IMR-90 (cell line): Measurements from ENCODE around the gene RNF144A. TPM values are rescaled to one million over a fixed set of nuclear protein-coding genes. Genes with fewer than 3 reads are reported as not detected.

Source experiments
- ATAC-seq: fragments of 200-7000 bp; cut with Tn5 transposase; 2 replicates; pipeline ENCODE4 v1.9.1; 2020; ENCODE audit warnings: low read depth, mild to moderate bottlenecking, moderate library complexity
- BruUV-seq: library from RNA; stranded (reverse); fragments of 400-500 nt; replicated peaks from 2 replicates; lab custom pipeline; 2021; lab: Mats Ljungman, UMichigan
- CTCF ChIA-PET: fragments of 300-600 bp; formaldehyde crosslinking; extraction: SDS; loops from one replicate; lab custom pipeline; 2021; ENCODE audit warnings: antibody characterized with exemption; lab: Yijun Ruan, JAX
- POLR2A ChIA-PET: fragments of 300-600 bp; sonication (Branson Sonifier 250); formaldehyde crosslinking; loops from one replicate; lab custom pipeline; 2022; ENCODE audit warnings: antibody characterized with exemption; ENCODE audit not compliant: unreplicated experiment; lab: Charles Lee
- DNase-seq: peaks from one replicate; pipeline ENCODE4 v3.0.0; 2013
- H2AFZ ChIP-seq: replicated peaks from 2 replicates; pipeline ENCODE3; 2013; ENCODE audit warnings: low read length, mild to moderate bottlenecking; ENCODE audit not compliant: poor library complexity
- H2AK5ac ChIP-seq: 2 replicates; pipeline ENCODE4 v1.6.1; 2013; ENCODE audit warnings: low read depth, low read length, inconsistent platforms
- H2AK9ac ChIP-seq: replicated peaks from 2 replicates; pipeline ENCODE3; 2013; ENCODE audit warnings: mild to moderate bottlenecking, low read depth, low read length, moderate library complexity; ENCODE audit not compliant: poor library complexity
- H2BK120ac ChIP-seq: 2 replicates; pipeline ENCODE4 v1.6.1; 2013; ENCODE audit warnings: low read depth, low read length, inconsistent platforms
- H2BK15ac ChIP-seq: 3 replicates; pipeline ENCODE4 v1.6.1; 2013; ENCODE audit warnings: low read depth, low read length, inconsistent platforms
- H2BK20ac ChIP-seq: 2 replicates; pipeline ENCODE4 v1.6.1; 2013; ENCODE audit warnings: low read depth, mild to moderate bottlenecking, inconsistent platforms, low read length, moderate library complexity
- H2BK5ac ChIP-seq: 2 replicates; pipeline ENCODE4 v1.6.1; 2013; ENCODE audit warnings: mild to moderate bottlenecking, low read depth, low read length, inconsistent platforms; ENCODE audit not compliant: poor library complexity, severe bottlenecking
- H3K14ac ChIP-seq: replicated peaks from 2 replicates; pipeline ENCODE4 v1.6.1; 2013; ENCODE audit warnings: low read depth, low read length, inconsistent platforms
- H3K18ac ChIP-seq: 2 replicates; pipeline ENCODE4 v1.6.1; 2013; ENCODE audit warnings: low read depth, low read length, control low read depth
- H3K23ac ChIP-seq: 2 replicates; pipeline ENCODE4 v1.6.1; 2013; ENCODE audit warnings: low read depth, low read length, inconsistent platforms
- H3K27ac ChIP-seq: 2 replicates; pipeline ENCODE4 v1.5.1; 2013; ENCODE audit warnings: mild to moderate bottlenecking, control low read depth, low read length; ENCODE audit not compliant: insufficient read depth
- H3K27me3 ChIP-seq: 2 replicates; pipeline ENCODE4 v1.6.1; 2013; ENCODE audit warnings: low read length; ENCODE audit not compliant: control insufficient read depth, insufficient read depth
- H3K36me3 ChIP-seq: 2 replicates; pipeline ENCODE4 v1.6.1; 2013; ENCODE audit warnings: low read length, mixed read lengths; ENCODE audit not compliant: control insufficient read depth, insufficient read depth
- H3K4ac ChIP-seq: 2 replicates; pipeline ENCODE4 v1.6.1; 2013; ENCODE audit warnings: low read depth, low read length, inconsistent platforms
- H3K4me1 ChIP-seq: 2 replicates; pipeline ENCODE4 v1.6.1; 2013; ENCODE audit warnings: low read length, mixed read lengths; ENCODE audit not compliant: control insufficient read depth, insufficient read depth
- H3K4me2 ChIP-seq: 2 replicates; pipeline ENCODE4 v1.6.1; 2013; ENCODE audit warnings: low read depth, mild to moderate bottlenecking, control low read depth, low read length, moderate library complexity
- H3K4me3 ChIP-seq: 2 replicates; pipeline ENCODE4 v1.5.1; 2013; ENCODE audit warnings: low read depth, mild to moderate bottlenecking, control low read depth, low read length, moderate library complexity; ENCODE audit not compliant: insufficient read depth
- H3K56ac ChIP-seq: 2 replicates; pipeline ENCODE4 v1.6.1; 2013; ENCODE audit warnings: low read length, inconsistent platforms; ENCODE audit not compliant: insufficient read depth; ENCODE audit errors: extremely low read depth
- H3K79me1 ChIP-seq, 2 experiments: 2 replicates each; pipeline ENCODE4 v1.6.1; 2013; ENCODE audit warnings: low read length in 2 of 2, inconsistent platforms in 1 of 2, low read depth in 1 of 2
- H3K9ac ChIP-seq: 2 replicates; pipeline ENCODE4 v1.6.1; 2013; ENCODE audit warnings: low read depth, low read length, control low read depth
- H3K9me1 ChIP-seq: 2 replicates; pipeline ENCODE4 v1.6.1; 2013; ENCODE audit warnings: low read length, inconsistent platforms; ENCODE audit not compliant: insufficient read depth
- H3K9me3 ChIP-seq: 2 replicates; pipeline ENCODE4 v1.6.1; 2013; ENCODE audit warnings: low read length; ENCODE audit not compliant: control insufficient read depth, insufficient read depth
- H4K20me1 ChIP-seq: 2 replicates; pipeline ENCODE4 v1.6.1; 2013; ENCODE audit warnings: low read length, inconsistent platforms; ENCODE audit not compliant: insufficient read depth
- H4K5ac ChIP-seq: 2 replicates; pipeline ENCODE4 v1.6.1; 2013; ENCODE audit warnings: mild to moderate bottlenecking, low read depth, low read length, control low read depth
- H4K8ac ChIP-seq, 2 experiments: 2 replicates each; pipeline ENCODE4 v1.6.1; 2013; ENCODE audit warnings: low read depth in 2 of 2, low read length in 2 of 2, control low read depth in 1 of 2, inconsistent platforms in 1 of 2
- H4K91ac ChIP-seq: 2 replicates; pipeline ENCODE4 v1.6.1; 2013; ENCODE audit warnings: low read depth, low read length, inconsistent platforms; ENCODE audit not compliant: insufficient read depth
- BHLHE40 ChIP-seq: fragments of 150-350 bp; IDR thresholded peaks from 2 replicates; pipeline ENCODE4 v1.6.1; 2016; ENCODE audit warnings: mild to moderate bottlenecking, low read depth, low read length
- CEBPB ChIP-seq: IDR thresholded peaks from 2 replicates; pipeline ENCODE4 v1.6.1; 2012; ENCODE audit warnings: low read depth, low read length, improper control_type of control experiment
- CHD1 ChIP-seq: IDR thresholded peaks from 2 replicates; pipeline ENCODE4 v1.6.1; 2012; ENCODE audit warnings: low read depth, low read length, improper control_type of control experiment
- FOS ChIP-seq: fragments of 150-350 bp; IDR thresholded peaks from 2 replicates; pipeline ENCODE4 v1.6.1; 2016; ENCODE audit warnings: low read depth, low read length
- MAZ ChIP-seq: IDR thresholded peaks from 2 replicates; pipeline ENCODE4 v1.6.1; 2012; ENCODE audit warnings: low read depth, mild to moderate bottlenecking, low read length, improper control_type of control experiment, moderate library complexity, borderline replicate concordance
- MXI1 ChIP-seq: IDR thresholded peaks from 2 replicates; pipeline ENCODE4 v1.6.1; 2012; ENCODE audit warnings: low read depth, mild to moderate bottlenecking, low read length, moderate library complexity, borderline replicate concordance
- NFE2L2 ChIP-seq: fragments of 150-350 bp; IDR thresholded peaks from 2 replicates; pipeline ENCODE4 v1.6.1; 2016; ENCODE audit warnings: low read depth, mild to moderate bottlenecking, low read length
- POLR2A ChIP-seq: IDR thresholded peaks from 2 replicates; pipeline ENCODE4 v1.6.1; 2012; ENCODE audit warnings: mild to moderate bottlenecking, low read depth, low read length
- RAD21 ChIP-seq: IDR thresholded peaks from 2 replicates; pipeline ENCODE4 v1.6.1; 2012; ENCODE audit warnings: low read length, improper control_type of control experiment
- RCOR1 ChIP-seq: IDR thresholded peaks from 2 replicates; pipeline ENCODE4 v1.6.1; 2012; ENCODE audit warnings: mild to moderate bottlenecking, low read length, improper control_type of control experiment; ENCODE audit not compliant: insufficient replicate concordance
- RFX5 ChIP-seq: IDR thresholded peaks from 2 replicates; pipeline ENCODE4 v1.8.0; 2012; ENCODE audit warnings: low read depth, mild to moderate bottlenecking, low read length, moderate library complexity
- SMC3 ChIP-seq: fragments of 150-350 bp; IDR thresholded peaks from 2 replicates; pipeline ENCODE4 v1.6.1; 2016; ENCODE audit warnings: low read depth, mild to moderate bottlenecking, antibody characterized with exemption, low read length, moderate library complexity
- WGBS, 2 experiments: methylation state at CpG; one replicate each; pipeline versions ENCODE4 v1.1.5 to v1.1.7; 2013; ENCODE audit warnings: missing lambda C conversion rate in 2 of 2; ENCODE audit not compliant: insufficient read length in 1 of 2; ENCODE audit errors: extremely low coverage in 2 of 2; 5-methylcytosine and 5-hydroxymethylcytosine counted together
- dilution Hi-C: fragments of 300-500 bp; cut with HindIII; formaldehyde crosslinking; loops from one replicate; pipeline ENCODE4 v1.14.3; 2018; ENCODE audit warnings: low sequenced_read_pairs; ENCODE audit not compliant: unreplicated experiment
- in situ Hi-C: fragments of 300-500 bp; cut with MboI; formaldehyde crosslinking; loops from 3 replicates; pipeline ENCODE4 v1.14.3; 2019; ENCODE audit warnings: low sequenced_read_pairs, inconsistent platforms, mixed read lengths
- intact Hi-C: fragments of 100-400 bp; cut with micrococcal nuclease; formaldehyde crosslinking; loops from 2 replicates; pipeline ENCODE4 v1.10.0; 2022
- polyA plus RNA-seq, 3 experiments: library from polyadenylated mRNA; depleted of rRNA; stranded (reverse); fragments of >200 nt; gene quantifications; 2 replicates each; pipeline ENCODE4 v1.2.3, GENCODE V29; 2012; ENCODE audit warnings: low replicate concordance in 1 of 3
- total RNA-seq: library from RNA; depleted of rRNA; stranded (reverse); fragments of >200 nt; gene quantifications from 2 replicates; pipeline ENCODE4 v1.2.3, GENCODE V29; 2012
- TF ChIP-seq, protein P1 (sequence below): conservative IDR thresholded peaks from 2 replicates; pipeline ENCODE4 v1.5.1; 2012; ENCODE audit warnings: mild to moderate bottlenecking, low read depth, low read length, improper control_type of control experiment
- TF ChIP-seq, protein P2 (sequence below): fragments of 150-350 bp; IDR thresholded peaks from 2 replicates; pipeline ENCODE4 v1.6.1; 2017; ENCODE audit warnings: mild to moderate bottlenecking, antibody characterized with exemption, low read length, low read depth

Gene RNF144A
- total and polyA plus RNA-seq, 2 of the 4 experiments (the other 2 are of a cell fraction): 0.18 to 0.26 TPM

DNA sequence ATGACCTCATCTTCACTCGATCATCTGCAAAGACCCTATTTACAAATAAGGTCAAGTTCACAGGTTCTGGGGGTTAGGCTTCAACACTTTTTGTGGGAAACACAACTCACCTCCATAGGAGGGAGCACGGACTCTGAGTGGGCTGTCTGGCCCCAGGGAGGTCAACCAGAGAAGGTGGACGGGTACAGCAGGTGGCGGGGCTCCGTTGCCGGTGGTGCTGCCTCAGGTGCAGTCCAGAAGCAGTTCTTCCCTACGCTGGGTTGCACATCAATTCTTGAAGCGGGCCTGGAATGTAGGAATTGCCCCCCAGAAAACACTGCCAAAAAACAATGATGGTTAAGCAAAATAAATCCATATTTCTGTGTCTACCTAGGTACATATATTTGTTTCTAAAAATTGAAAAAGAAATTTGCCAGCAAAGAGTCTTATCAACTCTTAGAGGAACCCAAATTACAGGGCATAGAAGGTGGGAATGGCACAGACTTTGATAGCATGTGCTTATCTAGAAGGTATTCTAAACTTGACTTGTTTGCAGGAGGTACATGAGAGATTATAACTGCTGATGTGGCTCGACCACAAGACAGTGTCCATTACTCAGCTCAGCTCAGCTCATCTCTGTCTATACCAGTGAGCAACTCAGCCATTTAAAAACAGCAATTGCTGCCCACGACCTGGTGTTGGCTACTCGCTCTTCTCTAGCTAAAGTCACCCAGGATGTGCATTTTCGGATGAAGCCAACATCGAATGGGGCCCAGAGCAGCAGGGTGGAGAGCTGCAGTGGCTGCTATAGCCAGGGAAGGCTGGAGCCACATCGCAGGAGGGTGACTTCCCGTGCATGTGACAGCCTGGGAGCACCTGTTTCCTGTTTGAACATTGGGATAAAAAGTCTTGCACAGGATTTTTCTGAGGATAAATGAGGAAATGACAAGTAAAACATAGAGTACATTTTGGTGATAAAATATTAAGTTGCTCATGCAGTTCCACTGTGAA, 128.7 kb downstream of the RNF144A start (continued):
- TF ChIP-seq, protein P1, sequence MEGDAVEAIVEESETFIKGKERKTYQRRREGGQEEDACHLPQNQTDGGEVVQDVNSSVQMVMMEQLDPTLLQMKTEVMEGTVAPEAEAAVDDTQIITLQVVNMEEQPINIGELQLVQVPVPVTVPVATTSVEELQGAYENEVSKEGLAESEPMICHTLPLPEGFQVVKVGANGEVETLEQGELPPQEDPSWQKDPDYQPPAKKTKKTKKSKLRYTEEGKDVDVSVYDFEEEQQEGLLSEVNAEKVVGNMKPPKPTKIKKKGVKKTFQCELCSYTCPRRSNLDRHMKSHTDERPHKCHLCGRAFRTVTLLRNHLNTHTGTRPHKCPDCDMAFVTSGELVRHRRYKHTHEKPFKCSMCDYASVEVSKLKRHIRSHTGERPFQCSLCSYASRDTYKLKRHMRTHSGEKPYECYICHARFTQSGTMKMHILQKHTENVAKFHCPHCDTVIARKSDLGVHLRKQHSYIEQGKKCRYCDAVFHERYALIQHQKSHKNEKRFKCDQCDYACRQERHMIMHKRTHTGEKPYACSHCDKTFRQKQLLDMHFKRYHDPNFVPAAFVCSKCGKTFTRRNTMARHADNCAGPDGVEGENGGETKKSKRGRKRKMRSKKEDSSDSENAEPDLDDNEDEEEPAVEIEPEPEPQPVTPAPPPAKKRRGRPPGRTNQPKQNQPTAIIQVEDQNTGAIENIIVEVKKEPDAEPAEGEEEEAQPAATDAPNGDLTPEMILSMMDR: no peak
- no peak for TF ChIP-seq MAZ

DNA sequence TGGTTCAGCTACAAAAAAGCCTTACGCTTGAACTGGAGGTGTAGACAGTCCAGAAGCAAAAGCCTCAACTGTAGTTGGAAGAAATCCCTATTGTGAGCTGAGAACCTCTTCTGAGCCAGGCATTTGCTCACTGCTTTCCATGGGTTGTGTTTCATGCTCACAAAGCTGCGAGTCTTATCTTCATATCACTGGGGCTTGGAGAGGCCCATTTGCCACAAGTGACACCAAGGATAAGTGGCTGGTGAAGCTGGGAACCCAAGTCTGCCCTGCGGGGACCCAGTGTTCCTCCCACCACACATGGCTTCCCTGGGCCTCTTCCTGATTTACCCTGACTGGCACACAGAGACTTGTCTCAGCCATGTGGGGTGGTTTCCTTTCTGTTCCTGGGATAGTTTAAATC, 130.4 kb downstream of the RNF144A start:
- intact Hi-C loops (no loop called here), dilution Hi-C loops (no loop called here), in situ Hi-C loops (no loop called here)
- Histone ChIP-seq H3K23ac (no peak overlapping the region), H2AK5ac (no peak overlapping the region), H3K4me3 (no peak overlapping the region), H3K9ac (no peak overlapping the region), H3K56ac (no peak overlapping the region), H2AFZ (no peak overlapping the region), H2BK5ac (no peak overlapping the region), H3K4me2 (no peak overlapping the region), H2BK20ac (no peak overlapping the region), H3K36me3 (no peaks in the 10 kb centered on the region), H2BK15ac (no peak overlapping the region), H3K27me3 (no peaks in the 10 kb centered on the region), H3K9me3 (no peaks in the 10 kb centered on the region), H3K18ac (no peak overlapping the region), H2BK120ac (no peak overlapping the region), H3K27ac (no peak overlapping the region), H4K91ac (no peak overlapping the region), H4K8ac (no peak overlapping the region), H4K5ac (no peak overlapping the region), H2AK9ac (no peak overlapping the region), H3K4ac (no peak overlapping the region), H4K20me1 (no peaks in the 10 kb centered on the region), H3K4me1 (no peaks in the 10 kb centered on the region), H3K14ac (no peak overlapping the region), H3K79me1 (no peaks in the 10 kb centered on the region), H3K9me1 (no peaks in the 10 kb centered on the region; the same call in 1 of the 2 replicates)
- no TSS peak for BruUV-seq
- WGBS, 2 experiments: 40% methylated on average over 1 of the region's 3 CpGs; no CpG with 5 or more reads in 1 of the 2 experiments
- ChIA-PET POLR2A (no interaction called here), CTCF (no interaction called here)
- DNase-seq: no peak
- no peak for ATAC-seq
- no peak for TF ChIP-seq BHLHE40
- no peak for TF ChIP-seq POLR2A
- no peak for TF ChIP-seq FOS
- TF ChIP-seq RFX5: no peak
- no peak for TF ChIP-seq RCOR1
- TF ChIP-seq CEBPB: no peak
- TF ChIP-seq MXI1: no peak
- no peak for TF ChIP-seq SMC3
- TF ChIP-seq MAZ: no peak
- TF ChIP-seq CHD1: no peak
- TF ChIP-seq NFE2L2: no peak
- TF ChIP-seq, protein P2, sequence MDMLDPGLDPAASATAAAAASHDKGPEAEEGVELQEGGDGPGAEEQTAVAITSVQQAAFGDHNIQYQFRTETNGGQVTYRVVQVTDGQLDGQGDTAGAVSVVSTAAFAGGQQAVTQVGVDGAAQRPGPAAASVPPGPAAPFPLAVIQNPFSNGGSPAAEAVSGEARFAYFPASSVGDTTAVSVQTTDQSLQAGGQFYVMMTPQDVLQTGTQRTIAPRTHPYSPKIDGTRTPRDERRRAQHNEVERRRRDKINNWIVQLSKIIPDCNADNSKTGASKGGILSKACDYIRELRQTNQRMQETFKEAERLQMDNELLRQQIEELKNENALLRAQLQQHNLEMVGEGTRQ: no peak
- no peak for TF ChIP-seq RAD21
